PFSK-1 (cell line): ENCODE measurements around the gene ANKRD42.

ENCODE experiments used
- FOXP2 ChIP-seq: optimal IDR thresholded peaks from 2 replicates; pipeline ENCODE3; 2011; ENCODE audit warnings: borderline replicate concordance, control low read depth, inconsistent platforms; ENCODE audit not compliant: insufficient read depth; ENCODE audit errors: extremely low read length, extremely low read depth
- POLR2AphosphoS5 ChIP-seq: IDR thresholded peaks from 2 replicates; pipeline ENCODE4 v1.6.1; 2012; ENCODE audit warnings: low read depth, mild to moderate bottlenecking, control low read depth, low read length, moderate library complexity
- SIN3A ChIP-seq: IDR thresholded peaks from 2 replicates; pipeline ENCODE4 v1.6.1; 2012; ENCODE audit warnings: mild to moderate bottlenecking, low read length, moderate library complexity, borderline replicate concordance; ENCODE audit not compliant: insufficient read depth
- TAF1 ChIP-seq: IDR thresholded peaks from 2 replicates; pipeline ENCODE4 v1.6.1; 2012; ENCODE audit warnings: low read length, control low read depth, borderline replicate concordance; ENCODE audit not compliant: insufficient read depth
- TF ChIP-seq, protein P1 (sequence below), 2 experiments: IDR thresholded peaks; 2 replicates each; pipeline versions ENCODE4 v1.6.1 to v1.8.0; 2011 to 2012; ENCODE audit warnings: low read depth in 2 of 2, low read length in 2 of 2, control low read depth in 1 of 2, inconsistent platforms in 1 of 2, mild to moderate bottlenecking in 1 of 2, moderate library complexity in 1 of 2; ENCODE audit not compliant: insufficient read depth in 1 of 2

Gene ANKRD42

DNA sequence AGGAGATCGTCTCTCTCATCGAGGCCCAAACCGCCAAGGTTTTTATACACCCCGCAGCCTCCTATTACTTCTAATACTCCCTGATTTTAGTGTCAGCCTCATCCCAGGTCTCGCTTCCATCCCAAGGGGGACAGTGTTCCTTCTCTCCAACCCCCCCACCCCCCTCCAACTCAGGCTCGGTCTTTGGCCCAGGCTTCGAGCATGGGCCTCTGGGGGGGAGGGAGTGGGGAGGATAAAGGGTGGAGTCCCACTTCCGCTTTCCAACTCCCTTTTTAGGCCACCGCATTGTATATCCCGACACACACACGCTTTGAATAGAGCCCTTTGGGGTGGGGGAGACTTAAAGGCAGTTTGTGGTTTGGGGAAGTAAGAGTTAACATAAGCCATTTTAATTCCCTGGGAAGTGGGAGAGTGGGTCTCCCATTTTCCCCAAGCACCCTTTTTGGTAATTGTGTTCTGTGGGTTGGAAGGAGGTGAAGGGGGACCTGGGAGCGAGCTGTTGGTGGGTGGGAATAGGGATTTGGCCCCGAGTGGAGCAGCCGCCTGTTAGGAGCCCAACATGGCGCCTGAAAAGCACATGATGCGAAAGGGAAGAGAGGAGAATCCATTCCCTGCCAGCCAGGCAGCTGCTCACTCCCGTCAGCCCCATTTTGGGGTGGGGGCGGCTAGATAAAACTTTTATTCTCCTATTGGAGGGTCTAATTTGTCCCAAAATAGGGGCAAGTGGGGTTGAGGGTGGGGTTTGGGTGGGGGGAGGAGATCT, 35.7 kb upstream of the ANKRD42 start:
- no peak for TF ChIP-seq FOXP2
- 0 out of 2 replicates have a peak, but pooled peaks have one; percentile 14 for TF ChIP-seq POLR2AphosphoS5
- TF ChIP-seq SIN3A: peak; percentile 52; the same call in 1 of the 2 replicates
- no peak for TF ChIP-seq TAF1
- TF ChIP-seq, protein P1, sequence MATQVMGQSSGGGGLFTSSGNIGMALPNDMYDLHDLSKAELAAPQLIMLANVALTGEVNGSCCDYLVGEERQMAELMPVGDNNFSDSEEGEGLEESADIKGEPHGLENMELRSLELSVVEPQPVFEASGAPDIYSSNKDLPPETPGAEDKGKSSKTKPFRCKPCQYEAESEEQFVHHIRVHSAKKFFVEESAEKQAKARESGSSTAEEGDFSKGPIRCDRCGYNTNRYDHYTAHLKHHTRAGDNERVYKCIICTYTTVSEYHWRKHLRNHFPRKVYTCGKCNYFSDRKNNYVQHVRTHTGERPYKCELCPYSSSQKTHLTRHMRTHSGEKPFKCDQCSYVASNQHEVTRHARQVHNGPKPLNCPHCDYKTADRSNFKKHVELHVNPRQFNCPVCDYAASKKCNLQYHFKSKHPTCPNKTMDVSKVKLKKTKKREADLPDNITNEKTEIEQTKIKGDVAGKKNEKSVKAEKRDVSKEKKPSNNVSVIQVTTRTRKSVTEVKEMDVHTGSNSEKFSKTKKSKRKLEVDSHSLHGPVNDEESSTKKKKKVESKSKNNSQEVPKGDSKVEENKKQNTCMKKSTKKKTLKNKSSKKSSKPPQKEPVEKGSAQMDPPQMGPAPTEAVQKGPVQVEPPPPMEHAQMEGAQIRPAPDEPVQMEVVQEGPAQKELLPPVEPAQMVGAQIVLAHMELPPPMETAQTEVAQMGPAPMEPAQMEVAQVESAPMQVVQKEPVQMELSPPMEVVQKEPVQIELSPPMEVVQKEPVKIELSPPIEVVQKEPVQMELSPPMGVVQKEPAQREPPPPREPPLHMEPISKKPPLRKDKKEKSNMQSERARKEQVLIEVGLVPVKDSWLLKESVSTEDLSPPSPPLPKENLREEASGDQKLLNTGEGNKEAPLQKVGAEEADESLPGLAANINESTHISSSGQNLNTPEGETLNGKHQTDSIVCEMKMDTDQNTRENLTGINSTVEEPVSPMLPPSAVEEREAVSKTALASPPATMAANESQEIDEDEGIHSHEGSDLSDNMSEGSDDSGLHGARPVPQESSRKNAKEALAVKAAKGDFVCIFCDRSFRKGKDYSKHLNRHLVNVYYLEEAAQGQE (IDR thresholded peaks at IDR 0.05; ENCODE audit: insufficient read depth in 1 of 2, low read depth in 2 of 2, low read length in 2 of 2): 0 out of 4 replicates have a peak, but pooled peaks of 1 of the 2 experiments have one; percentile 8

DNA sequence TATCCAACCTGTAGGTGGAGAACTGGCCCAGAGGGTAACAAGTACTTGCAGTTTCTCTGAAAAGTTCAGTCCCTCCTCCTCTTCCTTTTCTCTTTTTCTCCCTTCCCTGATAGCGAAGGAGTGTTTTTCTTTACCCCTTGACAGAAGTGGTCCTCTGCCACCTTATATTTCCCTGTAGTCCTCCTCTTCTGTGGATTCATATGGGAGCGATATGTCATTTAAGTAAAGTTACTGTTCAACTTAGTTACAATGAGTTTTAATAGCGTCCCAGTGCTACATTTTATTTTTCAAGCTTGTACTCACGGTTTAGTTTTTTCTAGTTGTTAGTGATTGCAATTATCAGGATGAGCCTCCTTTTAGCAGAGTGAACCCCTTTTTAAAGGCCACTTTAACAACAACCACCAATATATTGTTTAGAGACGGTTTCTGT, 35.1 kb upstream of the ANKRD42 start:
- 0 out of 2 replicates have a peak, but pooled peaks have one; percentile 12 for TF ChIP-seq POLR2AphosphoS5
- no peak for TF ChIP-seq FOXP2

DNA sequence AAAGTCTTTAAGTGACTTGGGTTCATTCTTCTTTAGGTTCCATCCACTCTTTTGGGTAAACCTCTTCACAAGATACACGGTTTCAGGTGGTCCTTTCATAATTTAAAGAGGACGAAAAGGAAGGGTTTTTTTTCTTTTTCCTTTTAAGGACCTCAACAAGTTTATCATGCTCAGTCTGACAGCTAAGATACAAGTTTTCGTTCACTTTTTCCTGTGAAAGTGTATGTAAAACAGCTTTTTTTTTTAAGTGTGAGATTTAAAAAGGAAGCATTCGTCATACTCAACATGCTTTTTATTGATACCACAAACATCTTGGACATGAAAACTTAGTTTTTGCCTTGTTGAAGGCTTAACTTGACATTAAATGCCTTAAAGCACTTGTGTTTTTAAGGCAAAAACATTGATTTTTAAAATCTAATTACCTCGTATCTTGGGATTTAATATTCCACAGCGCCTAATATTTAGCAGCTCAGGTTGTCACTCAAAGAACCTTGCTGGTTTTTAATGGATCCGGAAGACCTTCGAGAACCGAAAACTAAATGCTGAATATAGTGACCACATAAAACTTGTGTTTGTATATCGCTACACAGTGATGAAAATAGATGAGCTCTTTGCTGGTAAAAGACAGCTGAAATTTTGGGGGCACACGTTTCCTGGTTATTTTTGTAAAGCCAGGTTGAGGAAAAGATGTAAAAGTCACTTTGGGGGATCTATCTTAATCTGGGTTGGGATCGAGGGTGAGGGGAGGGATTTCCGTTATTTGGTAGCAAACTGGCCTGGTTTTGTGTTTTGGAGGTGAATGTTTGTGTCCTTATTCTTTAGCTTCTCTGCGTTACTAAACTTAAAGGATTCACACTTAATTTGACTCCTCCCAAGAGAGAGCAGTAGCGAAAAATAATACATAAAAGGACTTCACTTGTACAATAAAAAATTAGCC, 34.3 kb upstream of the ANKRD42 start:
- TF ChIP-seq FOXP2: no peak
- TF ChIP-seq POLR2AphosphoS5: 0 out of 2 replicates have a peak, but pooled peaks have one; percentile 31

DNA sequence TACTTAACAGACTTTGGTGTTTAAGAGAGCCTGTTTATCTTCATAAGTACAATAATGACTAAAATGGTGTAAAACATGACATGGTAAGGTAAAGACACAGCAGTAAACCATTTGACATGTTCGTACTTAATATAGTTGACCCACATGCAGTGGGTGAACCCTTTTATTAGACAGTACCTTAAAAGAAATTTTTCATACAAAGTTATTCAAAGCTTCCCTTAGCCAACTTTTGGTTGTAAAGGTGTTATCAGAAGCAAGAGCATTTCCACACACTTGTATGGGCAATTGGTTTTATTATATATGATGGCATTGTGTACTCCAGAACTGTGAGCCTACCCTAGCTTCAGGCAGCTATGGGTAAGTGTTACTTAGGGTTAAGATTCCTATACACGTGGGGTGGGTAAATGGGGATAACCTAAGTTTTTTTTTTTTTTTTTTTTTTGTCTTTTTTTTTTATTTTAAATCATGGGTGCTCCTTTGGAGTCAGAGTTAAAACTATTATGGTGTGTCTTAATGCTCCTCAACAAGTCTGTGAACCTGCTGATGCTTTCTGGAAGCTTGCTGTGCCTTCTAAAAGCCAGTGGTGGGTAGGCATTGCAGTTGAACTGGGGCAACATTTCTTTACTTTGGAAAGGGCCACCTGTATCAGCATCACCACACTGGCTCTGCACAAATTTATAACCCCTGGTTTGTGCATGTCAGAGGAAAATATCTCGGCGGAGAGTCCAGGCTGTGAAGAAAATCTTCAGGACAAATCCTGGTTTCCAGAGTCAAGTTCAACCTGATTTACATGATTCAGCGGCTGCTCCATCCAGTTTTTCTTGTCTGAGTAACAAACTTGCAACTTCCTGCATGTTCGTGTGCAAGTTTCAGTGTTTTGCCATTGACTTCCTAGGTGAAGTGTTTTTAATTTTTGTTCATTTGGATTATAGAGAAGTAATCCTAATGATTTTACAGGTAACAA, 33.3 kb upstream of the ANKRD42 start:
- no peak for TF ChIP-seq TAF1
- no peak for TF ChIP-seq SIN3A
- TF ChIP-seq, protein P1 (IDR thresholded peaks at IDR 0.05; ENCODE audit: insufficient read depth in 1 of 2, low read depth in 2 of 2, low read length in 2 of 2): no peak
- TF ChIP-seq POLR2AphosphoS5: no peak; the same call in none of the 2 replicates
- no peak for TF ChIP-seq FOXP2

DNA sequence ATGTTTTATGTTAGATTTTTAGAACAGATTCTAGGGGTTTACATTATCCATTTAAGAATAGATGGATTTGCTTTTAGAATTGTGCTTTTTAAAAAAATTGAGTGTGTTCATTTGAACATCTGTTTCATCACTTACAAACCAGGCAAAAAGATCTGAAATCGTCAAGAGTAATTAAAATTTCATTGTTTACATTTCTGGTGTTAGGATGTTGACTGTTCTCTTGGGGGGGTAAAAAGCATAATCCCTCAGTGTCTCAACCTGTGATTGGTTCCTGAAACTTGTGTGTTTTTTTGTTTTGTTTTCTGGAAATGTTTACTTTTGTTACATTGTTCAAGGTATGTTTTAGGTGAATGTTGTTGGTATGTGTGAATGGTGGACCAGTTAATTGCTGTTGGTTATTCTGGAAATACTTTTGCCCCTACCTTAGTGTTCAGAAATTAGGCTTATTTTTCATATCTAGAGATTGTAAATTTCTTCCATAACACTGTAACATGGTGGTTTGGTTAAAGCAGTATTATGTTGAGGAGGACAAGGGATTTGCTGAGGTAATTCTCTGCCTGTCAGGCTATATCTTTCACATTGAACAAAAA, 31.8 kb upstream of the ANKRD42 start:
- TF ChIP-seq, protein P1 (IDR thresholded peaks at IDR 0.05; ENCODE audit: insufficient read depth in 1 of 2, low read depth in 2 of 2, low read length in 2 of 2): no peak
- TF ChIP-seq SIN3A (no peak), TAF1 (no peak), FOXP2 (no peak)
